PC-3 (cell line): Measurements from ENCODE around the gene PTPN21. TPM values are rescaled to one million over a fixed set of nuclear protein-coding genes. Genes with fewer than 3 reads are reported as not detected.

Experiments used
- ATAC-seq: fragments of 200-7000 bp; cut with Tn5 transposase; 2 replicates; pipeline ENCODE4 v1.9.1; 2020; ENCODE audit warnings: mild to moderate bottlenecking, moderate library complexity
- BruUV-seq: library from RNA; stranded (reverse); fragments of 400-500 nt; replicated peaks from 2 replicates; lab custom pipeline; 2021; lab: Mats Ljungman, UMichigan
- CTCF ChIA-PET: fragments of 300-600 bp; sonication (Branson Sonifier 250); formaldehyde crosslinking; loops from one replicate; lab custom pipeline; 2022; ENCODE audit warnings: antibody characterized with exemption; lab: Charles Lee
- POLR2A ChIA-PET: fragments of 300-600 bp; sonication (Branson Sonifier 250); formaldehyde crosslinking; loops from one replicate; lab custom pipeline; 2022; ENCODE audit warnings: antibody characterized with exemption; ENCODE audit not compliant: unreplicated experiment; lab: Charles Lee
- DNase-seq: peaks from one replicate; pipeline ENCODE4 v3.0.0-alpha.2; 2015
- H2AFZ ChIP-seq: fragments of 300-600 bp; sonication (generic); 2 replicates; pipeline ENCODE4 v1.6.0; 2016; ENCODE audit warnings: antibody characterized with exemption, low read length
- H3F3A ChIP-seq: fragments of 300-600 bp; sonication (generic); one replicate; pipeline ENCODE4 v1.6.0; 2017; ENCODE audit warnings: antibody characterized with exemption, low read length, control low read depth, mild to moderate bottlenecking; ENCODE audit not compliant: unreplicated experiment
- H3K27ac ChIP-seq: fragments of 300-600 bp; sonication (generic); 2 replicates; pipeline ENCODE4 v1.5.1; 2016; ENCODE audit warnings: mild to moderate bottlenecking, low read length
- H3K27me3 ChIP-seq: fragments of 300-600 bp; sonication (generic); 2 replicates; pipeline ENCODE4 v1.6.1; 2016; ENCODE audit warnings: low read length, mixed read lengths
- H3K36me3 ChIP-seq: fragments of 300-600 bp; sonication (generic); 2 replicates; pipeline ENCODE4 v1.6.1; 2016; ENCODE audit warnings: low read depth, mixed run types, low read length, mixed read lengths
- H3K4me1 ChIP-seq: fragments of 300-600 bp; sonication (generic); 2 replicates; pipeline ENCODE4 v1.5.1; 2016; ENCODE audit warnings: low read length; ENCODE audit not compliant: insufficient read depth
- H3K4me2 ChIP-seq: fragments of 300-600 bp; sonication (generic); 2 replicates; pipeline ENCODE4 v1.6.0; 2016; ENCODE audit warnings: low read length
- H3K4me3 ChIP-seq: fragments of 300-600 bp; sonication (generic); 2 replicates; pipeline ENCODE4 v1.5.1; 2016; ENCODE audit warnings: mild to moderate bottlenecking, low read length, mixed read lengths
- H3K79me2 ChIP-seq: fragments of 300-600 bp; sonication (generic); 2 replicates; pipeline ENCODE4 v1.6.1; 2017; ENCODE audit warnings: low read length, mixed read lengths
- H3K9ac ChIP-seq: fragments of 300-600 bp; sonication (generic); 2 replicates; pipeline ENCODE4 v1.6.0; 2016; ENCODE audit warnings: mild to moderate bottlenecking, low read length
- H3K9me2 ChIP-seq: fragments of 300-600 bp; sonication (generic); replicated peaks from 2 replicates; pipeline ENCODE4 v1.6.1; 2016; ENCODE audit warnings: mixed run types, low read length, mixed read lengths
- H3K9me3 ChIP-seq: fragments of 300-600 bp; sonication (generic); 2 replicates; pipeline ENCODE4 v1.6.1; 2016; ENCODE audit warnings: low read length, mixed read lengths
- H4K20me1 ChIP-seq: fragments of 300-600 bp; sonication (generic); 2 replicates; pipeline ENCODE4 v1.6.1; 2016; ENCODE audit warnings: low read length, mixed read lengths
- CTCF ChIP-seq: fragments of 300-600 bp; sonication (generic); conservative IDR thresholded peaks from 2 replicates; pipeline ENCODE4 v1.5.1; 2017; ENCODE audit warnings: antibody characterized with exemption, low read depth, mild to moderate bottlenecking, low read length
- EZH2 ChIP-seq: fragments of 300-600 bp; sonication (generic); IDR thresholded peaks from one replicate; pipeline ENCODE4 v1.6.1; 2017; ENCODE audit warnings: antibody characterized with exemption, mild to moderate bottlenecking, low read length; ENCODE audit not compliant: unreplicated experiment
- EZH2phosphoT487 ChIP-seq: fragments of 300-600 bp; sonication (generic); IDR thresholded peaks from 2 replicates; pipeline ENCODE4 v1.6.1; 2018; ENCODE audit warnings: mild to moderate bottlenecking, antibody characterized with exemption, low read length, borderline replicate concordance
- intact Hi-C: fragments of 100-400 bp; cut with micrococcal nuclease; formaldehyde crosslinking; loops from 2 replicates; pipeline ENCODE4 v1.9.0; 2023
- total RNA-seq: library from RNA; depleted of rRNA; stranded (reverse); fragments of >200 nt; gene quantifications from 2 replicates; pipeline ENCODE4 v1.2.3, GENCODE V29; 2014

The PTPN21 gene
- total RNA-seq, 1 experiment from 2014 or later: 6.3 TPM

GRCh38 chr14:88542857-88543795 is 11.7 kb downstream of the PTPN21 start:
- no peaks in the 10 kb centered on the region for H3F3A ChIP-seq
- H3K4me1 ChIP-seq: no peaks in the 10 kb centered on the region
- BruUV-seq: no TSS peak
- no peaks in the 10 kb centered on the region; the same call in 1 of the 2 replicates for H3K36me3 ChIP-seq
- H3K9ac ChIP-seq: no peak overlapping the region
- DNase-seq: no peak
- CTCF ChIA-PET: no interaction called here
- no peak overlapping the region for H3K27ac ChIP-seq
- H2AFZ ChIP-seq: no peak overlapping the region
- no peak for TF ChIP-seq EZH2phosphoT487
- no peak for TF ChIP-seq CTCF
- TF ChIP-seq EZH2: no peak
- H3K9me3 ChIP-seq: no peaks in the 10 kb centered on the region
- H3K4me2 ChIP-seq: no peak overlapping the region
- no peak overlapping the region for H3K4me3 ChIP-seq
- 0 out of 2 replicates have a peak, but pooled peaks cover 3% of the 10 kb centered on the region for H4K20me1 ChIP-seq
- H3K9me2 ChIP-seq: no peaks in the 10 kb centered on the region
- intact Hi-C loops: no loop called here
- no peaks in the 10 kb centered on the region for H3K27me3 ChIP-seq
- 0 out of 2 replicates have a peak, but pooled peaks cover 5% of the 10 kb centered on the region for H3K79me2 ChIP-seq
- POLR2A ChIA-PET: no interaction called here
- ATAC-seq: no peak

- 0 out of 2 replicates have a peak, but pooled peaks cover 5% of the 10 kb centered on the region for H3K79me2 ChIP-seq
- no peak for DNase-seq
These were observed 13.5 kb downstream of the PTPN21 start for GRCh38 chr14:88541324-88541723.

More at GRCh38 chr14:88541324-88541723, 13.5 kb downstream of the PTPN21 start:
- Histone ChIP-seq H3K9me2 (no peaks in the 10 kb centered on the region), H3K36me3 (no peaks in the 10 kb centered on the region; the same call in 1 of the 2 replicates), H3K27ac (no peak overlapping the region), H3K9ac (no peak overlapping the region), H3K4me1 (no peaks in the 10 kb centered on the region), H3F3A (no peaks in the 10 kb centered on the region), H3K27me3 (no peaks in the 10 kb centered on the region), H2AFZ (no peak overlapping the region), H3K4me3 (no peak overlapping the region), H3K4me2 (no peak overlapping the region), H4K20me1 (0 out of 2 replicates have a peak, but pooled peaks cover 3% of the 10 kb centered on the region), H3K9me3 (no peaks in the 10 kb centered on the region)
- ATAC-seq: peak; percentile 54
- POLR2A ChIA-PET: no interaction called here
- no TSS peak for BruUV-seq
- no peak for TF ChIP-seq EZH2
- no peak for TF ChIP-seq EZH2phosphoT487
- no peak for TF ChIP-seq CTCF
- intact Hi-C loops: no loop called here
- CTCF ChIA-PET: no interaction called here
